NCI-H1930 (cell line): ENCODE measurements around the gene MMP13.
"Not testable (repeated sequence)": the region's sequence is repeated elsewhere in the genome, so short reads cannot be mapped to it uniquely, and the experiment has no call there.

Experiments used
- DNase-seq, 2 experiments: peaks; one replicate each; lab custom pipeline; 2025; lab: John Stamatoyannopoulos, UW

The MMP13 gene

GRCh38 chr11:102955624-102956023 is at the start of gene MMP13:
Gene MMP13 (minus strand): TSS chr11:102955732. CDS start chr11:102955705, 27 bp downstream.
- DNase-seq, result no peak

- not testable (repeated sequence) for DNase-seq
Observed at GRCh38 chr11:103004234-103004633, 48.7 kb upstream of the MMP13 start.

- DNase-seq, result no peak
Observed at GRCh38 chr11:102994105-102994504, 38.6 kb upstream of the MMP13 start.

- DNase-seq, result no peak
Observed at GRCh38 chr11:102991776-102992175, 36.2 kb upstream of the MMP13 start.

- DNase-seq, result no peak
Observed at GRCh38 chr11:102990145-102990544, 34.6 kb upstream of the MMP13 start.

- no peak for DNase-seq
Observed at GRCh38 chr11:102989379-102990047, 34.0 kb upstream of the MMP13 start.

- no peak for DNase-seq
Observed at GRCh38 chr11:102986815-102987214, 31.3 kb upstream of the MMP13 start.

- no peak for DNase-seq
Observed at GRCh38 chr11:102985850-102986249, 30.3 kb upstream of the MMP13 start.

- DNase-seq, result no peak
Observed at GRCh38 chr11:102983486-102983885, 28.0 kb upstream of the MMP13 start.

- no peak for DNase-seq
Observed at GRCh38 chr11:102981324-102981910, 25.9 kb upstream of the MMP13 start.

- DNase-seq, result no peak
Observed at GRCh38 chr11:102974552-102975280, 19.2 kb upstream of the MMP13 start.

GRCh38 chr11:102973698-102974097 is 18.2 kb upstream of the MMP13 start:
- not testable (repeated sequence) for DNase-seq

GRCh38 chr11:102972853-102973252 is 17.3 kb upstream of the MMP13 start:
- DNase-seq, result no peak

- no peak for DNase-seq
Observed at GRCh38 chr11:102971766-102972165, 16.2 kb upstream of the MMP13 start.

- no peak for DNase-seq
Observed at GRCh38 chr11:102967497-102967896, 12.0 kb upstream of the MMP13 start.

- DNase-seq, result no peak
Observed at GRCh38 chr11:102966011-102966410, 10.5 kb upstream of the MMP13 start.

GRCh38 chr11:102964867-102965266 is 9.3 kb upstream of the MMP13 start:
- DNase-seq, result no peak

GRCh38 chr11:102957953-102958352 is 2.4 kb upstream of the MMP13 start:
- DNase-seq, result no peak

- no peak for DNase-seq
Observed at GRCh38 chr11:102950622-102951081, 4.9 kb downstream of the MMP13 start.

- DNase-seq, result no peak
Observed at GRCh38 chr11:102946237-102946636, 9.3 kb downstream of the MMP13 start.

GRCh38 chr11:102940714-102941588 is 14.6 kb downstream of the MMP13 start:
- DNase-seq, result peak; percentile 14 to 70
